ENCODE results near the gene FGFRL1.

FGFRL1 gene

DNA sequence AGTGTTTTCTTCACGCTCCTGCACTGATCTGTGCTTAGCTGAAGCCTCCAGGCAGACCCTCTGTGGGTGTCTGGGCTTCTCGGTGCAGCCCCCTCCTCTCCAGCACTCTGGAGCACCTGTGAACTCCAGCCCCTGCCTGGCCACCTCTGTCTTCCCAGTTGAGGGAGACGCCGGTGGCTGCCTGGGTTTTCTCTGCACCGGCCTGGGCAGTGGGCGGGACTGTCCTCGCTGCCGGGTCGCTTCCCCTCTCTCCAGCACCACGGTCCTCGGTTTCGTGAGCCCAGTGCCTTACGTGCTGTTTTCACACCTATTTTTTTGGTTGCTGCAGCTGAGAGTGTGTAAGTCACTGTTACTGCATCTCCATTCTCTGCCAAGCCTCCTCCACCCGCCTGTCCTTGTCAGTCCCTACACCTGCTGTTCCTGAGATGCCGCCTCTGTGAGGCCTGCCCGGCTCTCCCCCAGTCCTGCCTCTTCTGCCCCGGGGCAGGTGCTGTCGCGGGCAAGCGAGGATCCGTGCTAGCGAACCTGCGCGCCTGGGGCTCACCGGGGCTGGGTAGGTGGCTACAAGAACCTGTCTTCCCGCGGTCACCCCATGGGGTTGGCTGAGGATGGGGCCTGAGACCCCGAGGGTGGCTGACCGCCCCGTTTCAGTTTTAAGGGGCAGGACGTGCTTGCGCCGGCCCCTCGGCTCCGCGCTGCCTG is 2.4 kb upstream of the FGFRL1 start:
- TF ChIP-seq, protein P1, sequence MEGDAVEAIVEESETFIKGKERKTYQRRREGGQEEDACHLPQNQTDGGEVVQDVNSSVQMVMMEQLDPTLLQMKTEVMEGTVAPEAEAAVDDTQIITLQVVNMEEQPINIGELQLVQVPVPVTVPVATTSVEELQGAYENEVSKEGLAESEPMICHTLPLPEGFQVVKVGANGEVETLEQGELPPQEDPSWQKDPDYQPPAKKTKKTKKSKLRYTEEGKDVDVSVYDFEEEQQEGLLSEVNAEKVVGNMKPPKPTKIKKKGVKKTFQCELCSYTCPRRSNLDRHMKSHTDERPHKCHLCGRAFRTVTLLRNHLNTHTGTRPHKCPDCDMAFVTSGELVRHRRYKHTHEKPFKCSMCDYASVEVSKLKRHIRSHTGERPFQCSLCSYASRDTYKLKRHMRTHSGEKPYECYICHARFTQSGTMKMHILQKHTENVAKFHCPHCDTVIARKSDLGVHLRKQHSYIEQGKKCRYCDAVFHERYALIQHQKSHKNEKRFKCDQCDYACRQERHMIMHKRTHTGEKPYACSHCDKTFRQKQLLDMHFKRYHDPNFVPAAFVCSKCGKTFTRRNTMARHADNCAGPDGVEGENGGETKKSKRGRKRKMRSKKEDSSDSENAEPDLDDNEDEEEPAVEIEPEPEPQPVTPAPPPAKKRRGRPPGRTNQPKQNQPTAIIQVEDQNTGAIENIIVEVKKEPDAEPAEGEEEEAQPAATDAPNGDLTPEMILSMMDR (IDR thresholded peaks at IDR 0.05; ENCODE audit: low read depth, low read length) = no peak
- H3K4me3 ChIP-seq (replicated peaks in 1 of 2; ENCODE audit: low read depth in 2 of 2, low read length in 2 of 2) = peak overlapping the region; percentile 64 to 69
- DNase-seq (ENCODE audit: low read depth in 2 of 2) = no peak

DNA sequence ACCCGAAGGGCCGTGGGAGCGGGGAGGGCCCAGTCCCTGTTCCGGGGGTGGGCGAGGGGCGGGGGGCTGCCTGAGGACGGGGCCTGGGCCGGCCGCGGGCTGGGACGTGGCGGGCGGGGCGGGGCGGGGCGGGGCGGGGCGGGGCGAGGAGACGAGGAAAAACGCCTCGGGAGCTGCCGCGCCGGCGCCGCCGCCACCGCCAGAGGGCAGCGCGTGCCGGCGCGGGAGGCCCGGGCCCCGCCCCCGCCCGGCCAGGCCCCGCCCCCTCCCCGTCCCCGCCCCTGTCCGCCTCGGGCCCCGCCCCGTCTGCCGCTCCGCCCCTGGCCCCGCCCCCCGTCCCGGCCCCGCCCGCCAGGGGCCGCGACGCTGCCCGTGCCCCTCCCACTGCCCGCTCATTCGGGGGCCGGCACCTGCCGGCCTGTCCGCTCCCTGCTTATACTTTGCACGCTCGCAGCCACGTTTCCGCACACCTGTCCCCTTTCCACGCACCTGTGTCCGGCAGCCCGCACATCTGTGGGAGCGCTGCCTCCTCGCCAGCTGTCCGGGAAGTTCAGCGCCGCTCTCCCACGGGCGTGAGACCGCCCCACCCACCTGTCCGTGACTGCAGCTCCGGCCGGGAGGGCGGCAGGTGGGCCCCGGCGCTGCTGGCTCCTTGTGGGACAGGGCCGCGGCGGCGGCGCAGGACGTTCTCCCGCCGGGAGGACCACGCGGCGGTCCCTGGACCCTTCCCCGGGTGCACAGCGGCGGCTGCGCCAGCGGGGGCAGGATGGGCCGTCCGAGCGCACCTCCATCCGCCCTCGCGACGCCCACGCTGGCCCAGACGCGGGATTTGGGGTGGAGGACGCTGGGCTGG is 1.7 kb upstream of the FGFRL1 start:
- peak overlapping the region; percentile 64 to 69 for H3K4me3 ChIP-seq (replicated peaks in 1 of 2; ENCODE audit: low read depth in 2 of 2, low read length in 2 of 2)
- peak; percentile 52 to 66 for DNase-seq (ENCODE audit: low read depth in 2 of 2)
- TF ChIP-seq, protein P1 (IDR thresholded peaks at IDR 0.05; ENCODE audit: low read depth, low read length) = no peak

DNA sequence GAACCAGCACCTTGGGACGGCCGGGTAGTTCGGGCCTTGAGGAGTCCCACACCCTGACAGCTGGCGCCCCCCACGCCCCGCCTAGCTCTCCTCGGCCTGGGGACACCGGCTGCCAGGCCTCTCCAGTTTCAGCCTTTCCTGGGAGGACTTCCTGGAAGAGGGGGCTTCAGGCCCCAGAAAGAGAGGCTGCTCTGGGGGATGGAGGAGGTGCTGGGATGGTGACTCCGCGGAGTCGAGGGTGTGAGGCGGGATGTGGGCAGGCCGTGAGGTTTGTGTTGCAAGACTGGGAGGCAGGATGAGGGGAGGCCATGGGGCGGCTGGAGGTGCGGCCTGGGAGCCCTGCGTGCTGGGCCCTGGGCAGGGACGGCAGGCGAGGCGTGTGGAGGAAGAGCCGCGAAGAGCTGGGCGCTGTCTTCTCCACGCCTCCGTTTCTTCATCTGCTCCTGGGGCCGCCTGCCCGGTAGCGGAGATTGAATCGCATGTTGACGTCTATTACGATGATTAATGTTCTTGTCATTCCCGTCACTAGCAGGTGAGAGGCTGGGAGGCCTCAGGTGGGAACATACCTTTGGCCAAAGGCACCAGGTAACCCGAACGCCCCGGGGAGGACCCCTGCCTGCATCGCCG is 918 bp upstream of the FGFRL1 start:
- DNase-seq (ENCODE audit: low read depth in 2 of 2) = peak; percentile 90 to 91
- TF ChIP-seq, protein P1 (IDR thresholded peaks at IDR 0.05; ENCODE audit: low read depth, low read length) = no peak
- peak overlapping the region; percentile 19 to 49 for H3K4me3 ChIP-seq (replicated peaks in 1 of 2; ENCODE audit: low read depth in 2 of 2, low read length in 2 of 2)

DNA sequence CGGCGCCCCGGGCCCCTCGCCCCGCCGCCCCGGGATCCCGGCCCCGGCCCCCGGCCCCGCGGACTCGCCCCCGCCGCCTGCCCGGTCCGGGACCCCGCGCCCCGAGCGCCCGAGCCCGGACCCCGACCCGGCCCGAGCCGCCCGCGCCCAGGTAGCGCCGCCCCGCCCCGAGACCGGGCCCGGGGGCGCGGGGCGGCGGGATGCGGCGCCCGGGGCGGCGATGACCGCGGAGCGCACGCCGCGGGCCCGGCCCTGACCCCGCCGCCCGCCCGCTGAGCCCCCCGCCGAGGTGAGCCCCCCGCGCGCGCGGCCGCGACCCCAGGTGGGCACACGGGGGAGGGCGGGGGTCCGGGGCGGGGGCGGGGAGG is 224 bp downstream of the FGFRL1 start:
- TF ChIP-seq, protein P1 (IDR thresholded peaks at IDR 0.05; ENCODE audit: low read depth, low read length) = no peak
- DNase-seq (ENCODE audit: low read depth in 2 of 2) = no peak
- peak overlapping the region in 1 of 2 donors; percentile 39 for H3K4me3 ChIP-seq (replicated peaks in 1 of 2; ENCODE audit: low read depth in 2 of 2, low read length in 2 of 2)

DNA sequence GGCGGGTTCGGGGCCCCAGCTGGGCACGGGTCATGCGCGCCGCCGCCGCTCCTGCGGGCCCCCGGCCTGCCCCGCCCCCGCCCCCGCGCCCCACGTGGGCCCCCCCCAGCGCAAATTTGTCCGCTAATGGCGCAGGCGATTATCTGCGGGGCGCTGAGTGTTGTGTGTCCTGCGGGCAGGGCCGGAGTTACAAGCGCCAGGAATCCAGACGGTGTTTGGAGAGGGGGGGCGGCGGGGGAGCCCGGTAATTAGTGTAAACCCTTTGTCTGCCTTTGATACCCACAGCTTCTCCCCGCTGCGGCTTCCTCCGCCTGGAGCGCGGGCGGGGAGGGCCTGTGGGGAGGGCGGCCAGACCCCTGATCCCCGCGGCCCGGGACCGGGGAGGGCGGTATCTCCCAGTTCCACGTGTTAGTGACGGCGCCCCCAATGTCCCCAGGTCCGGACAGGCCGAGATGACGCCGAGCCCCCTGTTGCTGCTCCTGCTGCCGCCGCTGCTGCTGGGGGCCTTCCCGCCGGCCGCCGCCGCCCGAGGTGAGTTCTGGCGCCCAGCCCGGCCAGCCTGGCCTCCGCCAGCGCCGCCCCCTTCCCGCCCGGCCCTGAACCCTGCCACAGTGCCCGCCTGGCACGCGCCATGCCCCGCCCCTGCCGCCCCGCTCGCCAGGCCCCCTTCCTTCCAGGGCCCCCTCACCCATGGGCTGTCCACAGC is 761 bp downstream of the FGFRL1 start:
- DNase-seq (ENCODE audit: low read depth in 2 of 2) = peak in 1 of 2 donors; percentile 27
- TF ChIP-seq, protein P1 (IDR thresholded peaks at IDR 0.05; ENCODE audit: low read depth, low read length) = no peak
- H3K4me3 ChIP-seq (replicated peaks in 1 of 2; ENCODE audit: low read depth in 2 of 2, low read length in 2 of 2) = peak overlapping the region; percentile 39 to 61
